Central memory CD8-positive, alpha-beta T cell (primary cell): Measurements from ENCODE around the gene PTPRK.

Experiments
- ATAC-seq: fragments of 150-1000 bp; cut with Tn5 transposase; replicated peaks from 2 replicates; pipeline ENCODE4 v1.10.0; 2022; ENCODE audit warnings: mild to moderate bottlenecking, moderate FRiP score, moderate number of reproducible peaks; ENCODE audit not compliant: poor library complexity, severe bottlenecking; ENCODE audit errors: extremely low read depth
- DNase-seq, 2 donors: peaks; one replicate each; pipeline ENCODE4 v3.0.0; 2021; ENCODE audit warnings: low spot score in 2 of 2
- H3K27ac Mint-ChIP-seq: one replicate; pipeline ENCODE4 v1.8.0; 2022; ENCODE audit warnings: low read depth, mild to moderate bottlenecking, moderate library complexity, mixed read lengths
- H3K27me3 Mint-ChIP-seq: one replicate; pipeline ENCODE4 v1.8.0; 2022; ENCODE audit warnings: mixed read lengths
- H3K36me3 Mint-ChIP-seq: one replicate; pipeline ENCODE4 v1.8.0; 2022; ENCODE audit warnings: mild to moderate bottlenecking, moderate library complexity, mixed read lengths; ENCODE audit not compliant: insufficient read depth
- H3K4me1 Mint-ChIP-seq: one replicate; pipeline ENCODE4 v1.8.0; 2022; ENCODE audit warnings: mixed read lengths
- H3K4me3 Mint-ChIP-seq: one replicate; pipeline ENCODE4 v1.8.0; 2022; ENCODE audit warnings: mild to moderate bottlenecking, moderate library complexity, mixed read lengths
- H3K9me3 Mint-ChIP-seq: one replicate; pipeline ENCODE4 v1.8.0; 2022; ENCODE audit warnings: mixed read lengths

Gene PTPRK

DNA sequence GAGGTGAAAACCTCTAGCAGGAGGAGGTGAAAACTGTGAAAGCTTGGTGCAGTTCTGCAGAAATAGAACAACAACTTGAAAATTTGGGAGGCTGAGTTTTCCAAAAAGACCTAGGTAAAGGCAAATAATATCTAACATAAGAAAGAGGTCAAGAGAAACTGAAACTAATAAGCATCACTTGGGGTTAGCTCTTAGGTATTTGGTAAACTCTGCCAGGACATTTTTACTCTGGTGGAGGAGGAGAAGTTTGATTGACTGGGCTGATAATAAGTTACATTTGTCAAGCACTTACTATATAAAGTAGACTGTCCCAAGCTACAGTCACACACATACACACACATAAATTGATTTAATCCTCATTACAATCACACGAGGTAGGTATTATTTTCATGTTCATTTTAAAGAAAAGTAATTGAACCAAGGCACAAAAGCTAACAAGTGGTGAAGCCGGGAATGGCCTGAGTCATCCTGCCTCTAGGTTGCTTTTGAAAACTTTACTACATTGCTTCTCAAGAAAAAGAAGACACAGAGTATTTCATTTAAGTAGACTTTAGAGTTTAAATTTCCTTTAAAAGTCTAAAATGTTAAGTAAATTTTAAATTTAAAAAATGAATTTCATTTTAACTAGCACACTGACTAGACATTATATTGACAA, 275.5 kb downstream of the PTPRK start:
- Mint-ChIP-seq H3K36me3 (no peaks in the 10 kb centered on the region), H3K27ac (no peak overlapping the region)
- no peak for ATAC-seq

DNA sequence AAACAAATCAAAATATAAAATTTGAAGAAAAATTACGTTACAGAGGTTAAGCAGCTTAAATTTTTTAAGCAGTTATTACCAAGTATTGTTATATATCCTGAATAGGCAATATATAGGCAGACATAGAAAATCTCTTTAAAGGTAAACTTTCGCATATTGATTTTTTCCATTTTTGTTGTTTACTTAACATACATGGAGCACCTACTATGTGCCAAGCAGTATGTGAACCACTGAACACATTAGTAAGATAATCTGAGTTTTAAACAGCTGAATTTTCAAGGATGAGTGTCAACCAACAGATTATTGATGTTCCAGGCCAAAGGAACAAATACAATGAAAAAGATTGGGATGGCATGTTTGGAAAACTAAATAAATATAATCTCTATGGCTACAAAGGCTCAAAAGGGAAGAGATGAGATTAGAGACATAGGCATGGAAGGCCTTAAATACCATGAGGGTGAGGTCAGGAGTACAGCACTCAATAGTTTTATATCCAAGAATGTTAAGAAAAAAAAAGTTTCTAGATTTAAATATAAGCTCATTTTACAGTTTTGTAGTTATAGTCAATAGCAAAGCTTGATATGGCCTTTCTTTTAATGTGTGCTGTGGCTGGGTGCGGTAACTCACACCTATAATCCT, 277.5 kb downstream of the PTPRK start:
- no peak for ATAC-seq
- Mint-ChIP-seq H3K36me3 (no peaks in the 10 kb centered on the region), H3K9me3 (no peaks in the 10 kb centered on the region), H3K27me3 (no peaks in the 10 kb centered on the region), H3K4me1 (no peaks in the 10 kb centered on the region), H3K27ac (no peak overlapping the region), H3K4me3 (no peak overlapping the region)
- no peak for DNase-seq

More for the DNA sequence above, 275.5 kb downstream of the PTPRK start:
- H3K27me3 Mint-ChIP-seq = no peaks in the 10 kb centered on the region
- DNase-seq = no peak
- no peaks in the 10 kb centered on the region for H3K9me3 Mint-ChIP-seq
- H3K4me3 Mint-ChIP-seq = no peak overlapping the region
- H3K4me1 Mint-ChIP-seq = no peaks in the 10 kb centered on the region

GRCh38 chr6:128241216-128241615, 279.2 kb downstream of the PTPRK start:
- ATAC-seq = no peak
- Mint-ChIP-seq H3K36me3 (no peaks in the 10 kb centered on the region), H3K27ac (no peak overlapping the region), H3K9me3 (no peaks in the 10 kb centered on the region), H3K4me1 (no peaks in the 10 kb centered on the region), H3K4me3 (no peak overlapping the region), H3K27me3 (no peaks in the 10 kb centered on the region)
- no peak for DNase-seq

DNA sequence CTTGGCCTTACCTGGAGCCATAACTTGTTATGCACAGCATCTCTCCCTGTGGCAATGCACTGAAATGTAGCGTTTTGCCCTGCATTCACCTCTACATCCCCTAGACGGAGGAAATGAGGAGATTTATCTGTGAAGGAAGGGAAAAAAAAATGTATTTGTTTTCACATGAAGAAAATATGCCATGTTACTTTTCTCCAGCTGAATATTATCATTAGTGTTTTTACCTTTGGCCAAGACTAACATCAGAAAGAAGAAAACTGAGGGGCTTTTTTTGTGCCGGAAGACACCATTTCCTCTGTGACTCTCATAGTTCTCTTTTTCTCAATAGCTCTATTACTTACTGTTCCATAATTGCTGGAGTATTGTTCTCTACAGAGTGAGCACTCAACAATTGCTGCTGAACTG, 280.4 kb downstream of the PTPRK start:
- H3K27me3 Mint-ChIP-seq = no peaks in the 10 kb centered on the region
- no peak overlapping the region for H3K27ac Mint-ChIP-seq
- no peak overlapping the region for H3K4me3 Mint-ChIP-seq
- no peaks in the 10 kb centered on the region for H3K36me3 Mint-ChIP-seq
- DNase-seq (no peak), ATAC-seq (no peak)
- no peaks in the 10 kb centered on the region for H3K4me1 Mint-ChIP-seq
- no peaks in the 10 kb centered on the region for H3K9me3 Mint-ChIP-seq

- no peaks in the 10 kb centered on the region for H3K27me3 Mint-ChIP-seq
- H3K36me3 Mint-ChIP-seq = no peaks in the 10 kb centered on the region
- no peaks in the 10 kb centered on the region for H3K4me1 Mint-ChIP-seq
- DNase-seq = no peak
- no peak for ATAC-seq
- H3K27ac Mint-ChIP-seq = no peak overlapping the region
- H3K9me3 Mint-ChIP-seq = no peaks in the 10 kb centered on the region
- H3K4me3 Mint-ChIP-seq = no peak overlapping the region
Measured at GRCh38 chr6:128239146-128239545, 281.3 kb downstream of the PTPRK start.

DNA sequence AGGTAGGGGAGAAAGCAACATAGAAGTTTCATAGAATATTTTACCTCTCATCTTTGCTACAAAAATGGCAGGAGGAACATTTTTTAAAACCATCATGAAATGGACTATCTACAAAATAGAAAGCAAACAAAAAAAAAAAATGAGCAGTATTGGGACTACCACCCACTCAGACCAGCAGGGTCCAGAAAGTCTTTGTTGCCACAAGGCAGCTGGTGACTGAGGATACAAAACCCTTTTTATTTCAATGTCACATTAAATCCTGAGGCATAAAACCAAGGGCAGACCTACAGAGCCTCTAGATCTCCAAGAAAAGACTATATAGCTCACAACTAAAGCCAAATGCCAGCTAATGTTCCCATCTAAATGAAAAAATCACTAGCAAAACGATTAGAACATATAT, 282.2 kb downstream of the PTPRK start:
- H3K4me1 Mint-ChIP-seq = no peaks in the 10 kb centered on the region
- H3K27me3 Mint-ChIP-seq = no peaks in the 10 kb centered on the region
- ATAC-seq (no peak), DNase-seq (no peak)
- H3K36me3 Mint-ChIP-seq = no peaks in the 10 kb centered on the region
- no peaks in the 10 kb centered on the region for H3K9me3 Mint-ChIP-seq
- H3K4me3 Mint-ChIP-seq = no peak overlapping the region
- no peak overlapping the region for H3K27ac Mint-ChIP-seq

DNA sequence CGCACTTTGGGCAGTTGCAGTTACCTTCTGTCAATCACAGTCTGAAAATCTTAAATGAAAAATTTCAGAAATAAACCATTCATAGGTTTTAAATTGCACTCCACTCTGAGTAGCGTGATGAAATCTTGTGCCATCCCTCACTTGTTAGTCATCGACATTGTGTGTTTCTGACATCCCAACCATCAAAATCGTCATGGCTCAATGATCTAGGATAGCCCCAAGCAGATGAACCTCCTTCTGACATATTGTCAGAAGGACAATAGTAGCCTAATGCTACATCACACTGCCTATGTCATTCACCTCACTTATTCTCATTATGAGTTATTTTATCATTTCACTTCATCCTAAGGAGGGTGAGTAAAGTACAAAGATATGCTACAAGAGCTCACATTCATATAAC, 284.8 kb downstream of the PTPRK start:
- ATAC-seq (no peak), DNase-seq (no peak)
- Mint-ChIP-seq H3K9me3 (no peaks in the 10 kb centered on the region), H3K27me3 (no peaks in the 10 kb centered on the region), H3K4me3 (no peak overlapping the region), H3K36me3 (peaks cover 1% of the 10 kb centered on the region), H3K27ac (no peak overlapping the region), H3K4me1 (no peaks in the 10 kb centered on the region)

GRCh38 chr6:128233531-128233930, 286.9 kb downstream of the PTPRK start:
- ATAC-seq (no peak), DNase-seq (no peak)
- Mint-ChIP-seq H3K36me3 (peaks cover 1% of the 10 kb centered on the region), H3K4me3 (no peak overlapping the region), H3K27ac (no peak overlapping the region), H3K4me1 (no peaks in the 10 kb centered on the region), H3K9me3 (no peaks in the 10 kb centered on the region), H3K27me3 (no peaks in the 10 kb centered on the region)

DNA sequence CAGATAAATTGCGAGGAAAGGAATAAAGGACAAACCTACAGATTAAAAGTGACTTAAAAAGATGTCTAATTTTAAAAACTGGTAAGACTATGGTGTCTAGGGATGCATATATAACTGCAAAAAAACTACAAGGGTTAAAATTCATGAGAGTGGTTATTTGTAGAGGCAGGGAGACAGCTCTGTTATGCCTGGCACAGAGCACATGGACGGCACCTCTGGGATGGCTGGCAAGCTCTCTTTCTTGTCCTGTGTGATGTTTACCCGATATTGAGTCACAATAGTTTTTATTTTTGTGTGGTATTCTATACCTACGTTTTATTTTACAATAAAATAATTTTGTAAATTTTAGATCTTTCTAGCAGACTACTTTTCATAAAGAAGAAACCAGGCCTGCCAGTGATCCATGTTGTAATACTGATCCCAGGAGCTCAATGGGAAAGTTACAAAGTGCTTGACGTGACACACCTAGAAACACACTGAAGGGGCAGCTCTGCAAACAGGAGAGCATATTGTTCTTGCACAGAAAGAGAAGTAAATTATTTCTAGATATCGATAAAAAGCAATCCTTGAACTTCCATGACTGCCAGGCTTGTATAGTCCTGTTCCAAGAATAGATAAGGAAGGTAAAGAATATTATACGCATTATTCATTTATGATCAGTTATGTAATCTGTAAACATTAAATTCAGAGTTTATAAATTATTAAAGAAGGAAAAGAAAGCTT, 290.0 kb downstream of the PTPRK start:
- Mint-ChIP-seq H3K4me1 (no peaks in the 10 kb centered on the region), H3K27me3 (no peaks in the 10 kb centered on the region), H3K27ac (no peak overlapping the region), H3K4me3 (no peak overlapping the region), H3K36me3 (peaks cover 1% of the 10 kb centered on the region), H3K9me3 (no peaks in the 10 kb centered on the region)
- no peak for ATAC-seq
- no peak for DNase-seq

GRCh38 chr6:128225612-128226011, 294.8 kb downstream of the PTPRK start:
- H3K4me1 Mint-ChIP-seq = no peaks in the 10 kb centered on the region
- no peak overlapping the region for H3K27ac Mint-ChIP-seq
- H3K9me3 Mint-ChIP-seq = no peaks in the 10 kb centered on the region
- H3K4me3 Mint-ChIP-seq = no peak overlapping the region
- no peak for DNase-seq
- no peaks in the 10 kb centered on the region for H3K36me3 Mint-ChIP-seq
- H3K27me3 Mint-ChIP-seq = no peaks in the 10 kb centered on the region
- ATAC-seq = no peak

DNA sequence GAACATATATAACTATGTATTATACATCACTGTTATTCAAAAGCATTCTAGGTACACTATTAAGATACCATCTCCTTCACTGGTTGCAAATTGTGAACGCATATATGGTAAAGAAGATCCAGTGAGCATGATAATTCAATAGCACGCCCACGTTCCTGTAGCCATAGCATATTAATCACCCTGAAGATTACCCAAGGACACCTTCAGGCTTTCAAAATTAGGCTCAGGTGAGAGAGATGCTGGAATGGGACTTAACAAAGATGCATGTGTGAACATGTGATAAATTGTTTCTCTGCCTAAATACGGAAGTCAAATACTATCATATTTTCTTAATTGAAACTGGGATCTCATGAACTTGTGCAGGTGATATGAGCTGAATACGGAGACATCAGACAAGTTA, 303.5 kb downstream of the PTPRK start:
- DNase-seq (no peak), ATAC-seq (no peak)
- no peaks in the 10 kb centered on the region for H3K27me3 Mint-ChIP-seq
- H3K9me3 Mint-ChIP-seq = no peaks in the 10 kb centered on the region
- H3K4me1 Mint-ChIP-seq = no peaks in the 10 kb centered on the region
- H3K4me3 Mint-ChIP-seq = no peak overlapping the region
- H3K36me3 Mint-ChIP-seq = peaks cover 4% of the 10 kb centered on the region
- H3K27ac Mint-ChIP-seq = no peak overlapping the region

- H3K27me3 Mint-ChIP-seq = no peaks in the 10 kb centered on the region
- H3K4me1 Mint-ChIP-seq = no peaks in the 10 kb centered on the region
- no peak overlapping the region for H3K27ac Mint-ChIP-seq
- no peaks in the 10 kb centered on the region for H3K9me3 Mint-ChIP-seq
- no peak overlapping the region for H3K4me3 Mint-ChIP-seq
- H3K36me3 Mint-ChIP-seq = peaks cover 2% of the 10 kb centered on the region
- DNase-seq (no peak), ATAC-seq (no peak)
Measured at GRCh38 chr6:128209771-128210170, 310.6 kb downstream of the PTPRK start.
